Body of pancreas (tissue), 4 donors: ENCODE measurements around the gene HELZ. TPM values are rescaled to one million over a fixed set of nuclear protein-coding genes. Genes with fewer than 3 reads are reported as not detected.

Experiments
- ATAC-seq: fragments of 150-250 bp; one replicate; pipeline ENCODE4 v1.9.1; 2016
- DNase-seq, 4 donors: peaks; one replicate each; pipeline ENCODE4 v3.0.0-alpha.2; 2019
- H3K27ac ChIP-seq, 4 donors: fragments of 200-600 bp; sonication (generic); 1 replicate in 3 of 4; 2 replicates in 1 of 4; pipeline versions ENCODE4 v1.5.1 to v1.6.1; 2016 to 2019; ENCODE audit warnings: mild to moderate bottlenecking in 1 of 4, mixed read lengths in 1 of 4, moderate library complexity in 1 of 4
- H3K27me3 ChIP-seq, 2 donors: fragments of 200-600 bp; sonication (generic); one replicate each; pipeline ENCODE4 v1.6.0; 2016; ENCODE audit warnings: mild to moderate bottlenecking in 1 of 2
- H3K36me3 ChIP-seq, 2 donors: fragments of 200-600 bp; sonication (generic); replicated peaks in 1 of 2; 2 replicates each; pipeline ENCODE4 v1.5.1; 2016; ENCODE audit warnings: low read depth in 2 of 2; ENCODE audit not compliant: insufficient read depth in 1 of 2
- H3K4me1 ChIP-seq: fragments of 200-600 bp; sonication (generic); one replicate; pipeline ENCODE4 v1.6.0; 2016
- H3K4me3 ChIP-seq, 2 donors: fragments of 200-600 bp; sonication (generic); 1 replicate in 1 of 2; 2 replicates in 1 of 2; pipeline ENCODE4 v1.5.1; 2016 to 2019
- H3K9me3 ChIP-seq, 3 donors: fragments of 200-600 bp; sonication (generic); 1 replicate in 2 of 3; 2 replicates in 1 of 3; pipeline ENCODE4 v1.5.1; 2016
- CTCF ChIP-seq, 7 experiments: fragments of 450-650 bp in 4 of 7; fragments of 200-600 bp in 3 of 7; sonication (generic) in 3 of 7; IDR thresholded peaks; one replicate each; pipeline ENCODE4 v1.5.1; 2016 to 2019; ENCODE audit warnings: antibody characterized with exemption in 7 of 7
- POLR2A ChIP-seq, 3 donors: fragments of 450-650 bp; IDR thresholded peaks; one replicate each; pipeline ENCODE4 v1.6.1; 2016; ENCODE audit warnings: antibody characterized with exemption in 3 of 3, mild to moderate bottlenecking in 2 of 3
- WGBS, 2 donors: methylation state at CpG; one replicate each; pipeline ENCODE4 v1.1.5; 2017; 5-methylcytosine and 5-hydroxymethylcytosine counted together
- intact Hi-C: fragments of 100-400 bp; cut with DNase I; formaldehyde crosslinking; loops from one replicate; pipeline ENCODE4 v1.15.1; 2023
- total RNA-seq, 2 donors: library from RNA; depleted of rRNA; stranded (reverse); fragments of >200 nt; gene quantifications; one replicate each; pipeline ENCODE4 v1.1.0, GENCODE V29; 2016

Gene HELZ
- total RNA-seq, 2 donors from 2014 or later = 21.0 to 34.6 TPM

- H3K27me3 ChIP-seq = no peaks in the 10 kb centered on the region
- peaks cover 18% of the 10 kb centered on the region for H3K4me1 ChIP-seq
- intact Hi-C loops = no loop called here
- 90% methylated on average over 9 of the region's 9 CpGs for WGBS, 2 donors
- TF ChIP-seq POLR2A (IDR thresholded peaks at IDR 0.05) = no peak
- TF ChIP-seq CTCF (IDR thresholded peaks at IDR 0.05) = no peak
- H3K36me3 ChIP-seq = no peaks in the 10 kb centered on the region
- ATAC-seq (no peak), DNase-seq (no peak)
- H3K4me3 ChIP-seq = no peak overlapping the region
- no peak overlapping the region for H3K27ac ChIP-seq
- no peaks in the 10 kb centered on the region for H3K9me3 ChIP-seq
Measured at GRCh38 chr17:67224736-67225135, 20.3 kb downstream of the HELZ start.

- DNase-seq = no peak
- ATAC-seq = no peak
- Histone ChIP-seq H3K27ac (no peak overlapping the region), H3K27me3 (no peaks in the 10 kb centered on the region), H3K9me3 (no peaks in the 10 kb centered on the region), H3K4me3 (no peak overlapping the region), H3K4me1 (peaks cover 18% of the 10 kb centered on the region), H3K36me3 (no peaks in the 10 kb centered on the region)
- TF ChIP-seq POLR2A (IDR thresholded peaks at IDR 0.05) = no peak
- 92 to 94% methylated on average over 5 to 6 of the region's 6 CpGs for WGBS, 2 donors
- intact Hi-C loops = no loop called here
Measured at GRCh38 chr17:67223924-67224323, 21.1 kb downstream of the HELZ start.

- TF ChIP-seq CTCF (IDR thresholded peaks at IDR 0.05) = peak in 6 of 7 experiments; percentile 29 to 58 (median 39)
- TF ChIP-seq POLR2A (IDR thresholded peaks at IDR 0.05) = no peak
- Histone ChIP-seq H3K27ac (no peak overlapping the region), H3K4me1 (peaks cover 18% of the 10 kb centered on the region), H3K36me3 (no peaks in the 10 kb centered on the region), H3K27me3 (no peaks in the 10 kb centered on the region), H3K9me3 (no peaks in the 10 kb centered on the region), H3K4me3 (no peak overlapping the region)
- peak in 3 of 4 donors; percentile 17 to 57 (median 22) for DNase-seq
- WGBS, 2 donors = 71 to 77% methylated on average over 5 of the region's 5 CpGs
- intact Hi-C loops = no loop called here
- ATAC-seq = peak; percentile 42
Measured at GRCh38 chr17:67221062-67221998, 23.7 kb downstream of the HELZ start.

GRCh38 chr17:67218385-67218950, 26.5 kb downstream of the HELZ start:
- H3K9me3 ChIP-seq = no peaks in the 10 kb centered on the region
- intact Hi-C loops = no loop called here
- WGBS, 2 donors = 89% methylated on average over 4 of the region's 4 CpGs
- TF ChIP-seq CTCF (IDR thresholded peaks at IDR 0.05) (no peak), POLR2A (IDR thresholded peaks at IDR 0.05) (no peak)
- H3K27me3 ChIP-seq = no peaks in the 10 kb centered on the region
- no peaks in the 10 kb centered on the region for H3K36me3 ChIP-seq
- no peak for ATAC-seq
- H3K4me1 ChIP-seq = peaks cover 33% of the 10 kb centered on the region
- H3K27ac ChIP-seq = no peak overlapping the region
- no peak overlapping the region for H3K4me3 ChIP-seq
- DNase-seq = no peak

- intact Hi-C loops = no loop called here
Measured at GRCh38 chr17:67217446-67217845, 27.6 kb downstream of the HELZ start.

More at GRCh38 chr17:67217446-67217845, 27.6 kb downstream of the HELZ start:
- ATAC-seq (no peak), DNase-seq (no peak)
- TF ChIP-seq POLR2A (IDR thresholded peaks at IDR 0.05) (no peak), CTCF (IDR thresholded peaks at IDR 0.05) (no peak)
- 94 to 100% methylated on average over 4 of the region's 4 CpGs for WGBS, 2 donors
- Histone ChIP-seq H3K36me3 (no peaks in the 10 kb centered on the region), H3K4me1 (peaks cover 43% of the 10 kb centered on the region), H3K4me3 (no peak overlapping the region), H3K27ac (no peak overlapping the region), H3K27me3 (no peaks in the 10 kb centered on the region), H3K9me3 (no peaks in the 10 kb centered on the region)
